OCI-M1 (cell line): ENCODE data around the gene ADNP.

Source experiments
- DNase-seq: peaks from one replicate; lab custom pipeline; 2025; lab: John Stamatoyannopoulos, UW

Gene ADNP

DNA sequence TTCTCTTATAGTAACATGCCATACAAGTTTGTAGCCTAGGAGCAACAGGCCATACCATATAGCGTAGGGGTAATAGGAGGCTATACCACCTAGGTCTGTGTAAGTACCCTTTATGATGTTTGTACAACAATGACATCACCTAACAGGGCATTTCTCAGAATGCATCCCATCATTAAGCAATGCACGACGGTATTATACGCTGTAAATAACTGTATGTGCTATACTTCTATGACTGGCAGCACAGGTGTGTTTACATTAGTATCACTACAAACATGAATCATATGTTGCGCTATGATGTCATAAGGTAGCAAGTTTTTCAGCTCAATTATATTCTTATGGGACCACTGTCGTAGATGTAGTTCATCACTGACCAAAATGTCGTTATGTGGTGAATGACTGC, 31.0 kb downstream of the ADNP start:
- DNase-seq = no peak

GRCh38 chr20:50898475-50898874, 32.8 kb downstream of the ADNP start:
- DNase-seq = peak; percentile 47

DNA sequence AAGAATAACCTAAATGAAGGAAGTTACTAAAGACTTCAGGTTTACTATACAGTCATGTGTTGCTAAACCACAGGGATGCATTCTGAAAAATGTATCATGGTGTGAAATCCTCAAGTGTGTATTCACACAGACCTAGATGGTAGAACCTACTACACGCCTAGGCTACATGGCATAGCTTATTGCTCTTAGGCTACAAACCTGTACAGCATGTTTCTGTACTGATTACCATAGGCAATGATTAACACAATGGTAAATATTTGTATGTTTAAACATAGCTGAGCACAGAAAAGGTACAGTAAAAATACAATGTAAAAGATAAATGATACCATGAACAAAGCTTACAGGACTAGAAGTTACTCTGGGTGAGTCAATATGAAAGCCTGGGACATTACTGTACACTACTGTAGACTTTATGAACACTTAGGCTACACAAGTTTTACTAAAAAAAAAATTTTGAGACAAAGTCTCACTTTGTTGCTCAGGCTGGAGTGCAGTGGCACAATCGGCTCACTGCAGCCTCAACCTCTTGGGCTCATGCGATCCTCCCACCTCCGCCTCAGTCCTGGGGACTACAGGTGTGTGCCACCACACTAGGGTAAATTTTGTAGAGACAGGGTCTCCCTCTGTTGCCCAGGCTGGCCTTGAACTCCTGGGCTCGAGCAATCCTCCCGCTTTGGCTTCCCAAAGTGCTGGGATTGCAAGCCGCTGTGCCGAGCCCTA, 36.0 kb downstream of the ADNP start:
- no peak for DNase-seq

GRCh38 chr20:50893620-50894019, 37.6 kb downstream of the ADNP start:
- no peak for DNase-seq

DNA sequence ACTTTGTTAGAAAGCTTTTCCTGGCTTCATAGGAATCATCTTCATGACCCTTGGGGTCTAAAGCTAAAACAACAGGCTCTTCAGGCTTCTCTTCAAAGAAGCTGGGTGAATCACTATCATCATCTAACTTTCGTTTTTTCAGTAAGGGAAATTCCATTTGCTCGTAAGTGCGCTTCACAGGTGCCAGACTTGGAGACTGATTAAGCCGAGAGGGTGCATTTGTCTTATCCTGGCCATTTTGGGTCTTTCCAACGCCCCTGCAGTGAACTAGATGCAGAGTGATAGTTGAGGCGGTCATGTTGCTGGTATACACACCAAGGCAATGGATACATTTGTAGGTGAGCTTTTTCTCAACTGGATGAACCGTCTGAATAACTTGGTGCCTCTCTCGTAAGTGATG, 38.8 kb downstream of the ADNP start:
- no peak for DNase-seq

DNA sequence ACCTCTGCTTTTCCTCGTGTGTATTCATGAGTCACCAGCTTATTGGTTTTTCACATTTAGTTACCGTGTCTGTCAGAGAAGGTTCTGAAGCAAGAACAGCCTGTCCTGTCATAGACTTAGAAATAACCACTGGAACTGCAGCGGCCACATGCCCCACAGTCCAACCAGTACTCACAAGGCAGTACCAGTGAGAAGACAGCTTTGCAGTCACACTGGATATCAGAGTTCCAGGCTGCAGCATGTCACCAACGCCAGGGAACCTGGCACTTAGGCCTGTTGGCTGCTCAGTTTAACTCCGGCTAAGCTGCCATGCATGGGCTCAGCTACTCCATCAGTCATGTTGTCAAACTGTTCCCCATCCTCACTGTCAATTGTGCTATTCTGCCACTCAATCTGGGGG, 40.1 kb downstream of the ADNP start:
- no peak for DNase-seq

GRCh38 chr20:50887576-50887975, 43.7 kb downstream of the ADNP start:
- DNase-seq = no peak

GRCh38 chr20:50886184-50886790, 45.0 kb downstream of the ADNP start:
- DNase-seq = no peak

- no peak for DNase-seq
These were observed 45.5 kb downstream of the ADNP start for GRCh38 chr20:50885781-50886180.

DNA sequence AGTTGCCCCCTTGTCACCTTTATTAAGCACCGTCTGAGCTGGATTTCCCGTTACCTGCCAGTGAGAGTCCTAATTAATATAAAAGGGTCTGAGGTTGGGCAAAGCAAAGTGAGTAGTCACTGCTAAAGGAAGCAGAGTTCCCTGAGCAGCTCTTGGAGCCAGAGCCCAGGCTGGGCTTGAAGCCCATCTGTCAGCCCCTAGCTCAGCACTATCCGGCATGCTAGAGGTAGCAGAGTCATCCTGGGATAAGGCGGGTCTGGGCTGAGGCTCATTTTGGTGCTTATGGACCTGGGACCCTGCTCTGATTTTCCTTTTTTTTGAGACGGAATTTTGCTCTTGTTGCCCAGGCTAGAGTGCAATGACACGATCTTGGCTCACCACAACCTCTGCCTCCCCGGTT, 46.2 kb downstream of the ADNP start:
- DNase-seq = no peak

- no peak for DNase-seq
These were observed 47.4 kb downstream of the ADNP start for GRCh38 chr20:50883856-50884255.

- peak; percentile 39 for DNase-seq
These were observed 49.3 kb downstream of the ADNP start for GRCh38 chr20:50881759-50882424.

DNA sequence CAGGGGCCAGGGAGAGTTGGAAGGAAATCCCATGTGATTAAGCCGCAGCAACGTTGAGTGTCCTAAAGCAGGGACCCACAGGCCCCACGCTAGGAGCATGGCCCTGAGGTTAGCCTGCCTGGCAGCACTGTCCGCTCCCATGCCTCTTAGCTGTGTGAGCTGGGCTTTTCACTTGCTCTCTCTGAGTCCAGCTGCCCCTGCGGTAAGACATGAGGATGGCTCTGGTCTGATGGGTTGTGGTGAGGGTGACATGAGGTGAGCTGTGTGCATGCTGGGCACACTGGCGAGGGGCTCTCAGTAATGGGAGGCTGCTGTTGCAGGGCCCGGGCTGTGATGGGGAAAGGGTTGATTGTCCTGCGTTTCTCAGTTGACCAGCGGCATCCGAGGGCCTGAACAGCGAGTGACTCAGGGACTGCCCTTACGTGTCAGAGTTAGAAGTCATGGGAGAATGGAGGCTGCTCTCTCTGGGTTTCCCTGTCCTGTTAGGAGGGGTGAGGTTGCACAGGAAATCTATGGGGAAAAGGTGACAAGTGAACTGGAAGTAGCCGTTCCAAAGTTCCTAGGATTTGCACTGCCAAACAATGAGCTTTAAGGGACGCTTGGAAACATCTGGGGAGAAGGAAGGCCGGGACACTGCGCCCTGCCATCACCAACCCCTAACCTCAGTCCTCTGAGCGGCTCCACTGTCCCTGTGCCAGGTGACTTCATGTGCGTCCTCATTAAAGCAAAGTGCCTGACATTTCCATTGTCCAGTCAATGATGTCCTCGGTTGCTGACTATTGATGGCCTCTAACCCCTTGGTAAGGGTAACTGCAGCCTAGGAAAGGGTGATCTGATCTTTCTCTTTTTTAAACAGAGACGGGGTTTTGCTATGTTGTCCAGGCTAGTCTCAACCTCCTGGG, 51.3 kb downstream of the ADNP start:
- no peak for DNase-seq

GRCh38 chr20:50877232-50877743, 53.9 kb downstream of the ADNP start:
- DNase-seq = no peak

- DNase-seq = no peak
These were observed 54.4 kb downstream of the ADNP start for GRCh38 chr20:50876816-50877215.

DNA sequence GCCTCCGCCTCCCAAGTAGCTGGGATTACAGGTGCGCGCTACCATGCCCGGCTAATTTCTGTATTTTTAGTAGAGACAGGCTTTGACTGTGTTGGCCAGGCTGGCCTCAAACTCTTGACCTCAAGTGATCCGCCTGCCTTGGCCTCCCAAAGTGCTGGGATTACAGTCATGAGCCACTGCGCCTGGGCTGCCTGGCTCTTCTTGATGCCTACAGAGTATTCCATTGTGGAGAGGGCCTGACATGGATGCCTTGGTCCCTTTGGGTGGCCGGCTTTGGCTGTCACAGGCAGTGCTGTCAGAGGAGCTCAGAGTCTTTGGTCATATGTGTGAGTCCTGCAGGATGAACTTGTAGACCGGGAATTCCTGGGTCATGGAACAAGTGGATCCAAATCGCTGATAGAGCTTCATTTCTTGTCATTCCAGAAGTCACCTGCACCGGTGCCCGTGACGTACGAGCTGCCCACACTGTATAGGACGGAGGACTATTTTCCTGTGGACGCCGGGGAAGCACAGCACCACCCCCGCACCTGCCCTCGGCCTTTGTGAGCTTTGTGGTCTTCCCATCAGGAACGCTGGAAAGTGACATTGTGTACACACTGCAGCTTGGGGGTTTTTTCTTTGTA, 55.1 kb downstream of the ADNP start:
- no peak for DNase-seq

DNA sequence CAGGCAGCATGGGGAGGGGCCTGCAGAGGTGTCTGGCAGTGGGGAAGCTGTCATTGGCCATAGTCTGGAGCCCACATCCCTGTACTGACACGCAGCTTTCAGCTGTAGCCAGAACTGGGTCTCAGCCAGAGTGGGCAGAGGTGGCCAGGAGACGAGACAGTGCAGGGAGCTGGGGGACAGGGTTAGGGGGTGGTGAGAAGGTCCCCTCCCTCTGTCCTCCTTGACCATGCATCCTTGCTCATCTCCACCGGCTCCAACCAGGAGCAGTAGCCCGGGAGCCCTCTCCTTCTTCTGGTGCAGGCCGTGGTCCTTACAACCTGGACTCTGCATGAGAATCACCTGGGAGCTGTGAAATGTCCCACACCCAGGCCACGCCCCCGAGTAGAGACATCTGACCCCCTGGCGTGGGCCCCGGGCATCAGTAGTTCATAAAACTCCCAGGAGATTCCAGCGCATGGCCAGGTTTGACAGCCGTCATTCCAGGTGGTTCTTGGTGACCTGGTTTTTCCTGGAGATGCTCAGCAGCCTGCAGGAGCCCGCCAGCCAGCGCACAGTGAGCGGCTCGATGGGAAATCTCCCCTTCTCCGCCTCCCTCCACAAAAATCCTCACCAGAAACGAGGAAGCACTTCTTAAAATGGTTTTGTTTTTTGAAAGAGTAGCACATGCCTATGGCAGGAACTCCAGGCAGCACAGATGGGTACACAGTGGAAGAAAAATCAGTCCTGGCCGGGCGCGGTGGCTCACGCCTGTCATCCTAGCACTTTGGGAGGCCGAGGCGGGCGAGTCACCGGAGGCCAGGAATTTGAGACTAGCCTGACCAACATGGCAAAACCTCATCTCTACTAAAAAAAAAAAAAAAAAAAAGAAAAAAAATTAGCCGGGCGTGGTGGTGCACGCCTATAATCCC, 56.2 kb downstream of the ADNP start:
- DNase-seq = no peak

DNA sequence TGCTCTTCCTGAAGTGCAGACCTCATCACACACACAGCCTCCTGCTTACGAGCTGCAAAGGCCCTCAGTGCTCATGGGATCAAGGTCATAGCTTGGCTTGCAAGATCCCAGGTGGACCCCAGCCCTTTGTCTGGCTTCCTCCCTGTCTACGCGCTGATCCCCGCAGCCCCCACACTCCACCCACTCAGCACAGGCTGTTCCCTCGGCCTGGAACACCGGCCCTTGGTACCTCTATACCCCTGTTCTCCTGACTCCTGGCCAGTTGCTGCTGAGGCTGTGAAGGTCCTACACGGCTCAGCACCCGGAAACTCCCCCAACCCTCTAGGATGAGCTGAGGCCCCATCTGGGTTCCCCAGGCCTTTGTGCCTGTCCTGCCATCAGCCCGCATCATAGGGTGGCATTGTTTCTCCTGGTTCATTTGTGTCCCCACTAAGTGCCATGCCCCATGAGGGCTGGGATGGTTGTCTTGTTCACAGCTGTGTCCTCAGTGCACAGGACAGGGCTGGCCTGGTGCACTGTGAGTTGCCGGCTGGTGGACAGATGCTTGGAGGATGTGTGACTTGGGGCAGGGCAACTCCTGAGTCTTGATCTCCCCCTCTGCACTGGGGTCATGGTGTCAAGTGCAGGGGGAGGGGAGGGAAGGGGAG, 57.0 kb downstream of the ADNP start:
- DNase-seq = no peak

DNA sequence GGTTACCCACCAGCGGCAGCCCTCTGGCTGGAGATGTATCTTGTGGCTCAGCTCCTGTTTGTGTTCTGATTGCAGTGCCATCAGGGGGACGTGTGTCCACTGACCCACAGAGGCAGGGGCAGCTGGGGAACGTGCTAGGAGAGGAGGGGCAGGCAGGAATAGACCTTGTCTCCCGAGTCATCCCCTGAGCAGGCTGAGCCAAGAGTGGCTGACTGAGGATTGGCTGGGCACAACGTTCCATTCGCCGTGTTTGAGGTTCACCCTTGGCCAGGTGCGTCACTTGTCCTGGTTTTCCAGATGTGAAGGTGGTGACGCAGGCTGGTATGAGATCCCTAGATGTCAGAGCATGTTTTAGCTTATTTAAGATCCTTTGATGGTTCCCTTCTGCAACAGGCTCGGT, 57.7 kb downstream of the ADNP start:
- DNase-seq = no peak
